ENCODE measurements around the gene COL4A1.

The COL4A1 gene

GRCh38 chr13:110341445-110342244, 34.7 kb upstream of the COL4A1 start:
- DNase-seq = no peak

GRCh38 chr13:110340812-110341444, 34.0 kb upstream of the COL4A1 start:
- DNase-seq = peak in 1 of 14 donors; percentile 51

- no peak for DNase-seq
These were observed 33.1 kb upstream of the COL4A1 start for GRCh38 chr13:110339975-110340550.

GRCh38 chr13:110339263-110339662, 32.3 kb upstream of the COL4A1 start:
- no peak for DNase-seq

- DNase-seq = peak in 3 of 14 donors; percentile 13 to 22 (median 14)
These were observed 31.6 kb upstream of the COL4A1 start for GRCh38 chr13:110338441-110339101.

GRCh38 chr13:110337247-110337646, 30.3 kb upstream of the COL4A1 start:
- peak in 1 of 14 donors; percentile 24 for DNase-seq

- DNase-seq = no peak
These were observed 29.7 kb upstream of the COL4A1 start for GRCh38 chr13:110336681-110337080.

- DNase-seq = no peak
These were observed 29.2 kb upstream of the COL4A1 start for GRCh38 chr13:110336108-110336507.

GRCh38 chr13:110334841-110335490, 28.0 kb upstream of the COL4A1 start:
- DNase-seq = no peak

GRCh38 chr13:110334256-110334655, 27.3 kb upstream of the COL4A1 start:
- DNase-seq = no peak

GRCh38 chr13:110333837-110334236, 26.9 kb upstream of the COL4A1 start:
- no peak for DNase-seq

GRCh38 chr13:110332750-110333149, 25.8 kb upstream of the COL4A1 start:
- no peak for DNase-seq

GRCh38 chr13:110331362-110331761, 24.4 kb upstream of the COL4A1 start:
- DNase-seq = no peak

- no peak for DNase-seq
These were observed 23.6 kb upstream of the COL4A1 start for GRCh38 chr13:110330491-110331011.

- no peak for DNase-seq
These were observed 23.0 kb upstream of the COL4A1 start for GRCh38 chr13:110329798-110330461.

- no peak for DNase-seq
These were observed 22.3 kb upstream of the COL4A1 start for GRCh38 chr13:110329258-110329657.

- DNase-seq = no peak
These were observed 21.6 kb upstream of the COL4A1 start for GRCh38 chr13:110328573-110328972.

- no peak for DNase-seq
These were observed 20.2 kb upstream of the COL4A1 start for GRCh38 chr13:110327051-110327721.

GRCh38 chr13:110326263-110326904, 19.4 kb upstream of the COL4A1 start:
- no peak for DNase-seq

GRCh38 chr13:110324026-110324749, 17.2 kb upstream of the COL4A1 start:
- no peak for DNase-seq
